SK-N-SH (cell line): Measurements from ENCODE around the gene KIZ. TPM values are rescaled to one million over a fixed set of nuclear protein-coding genes. Genes with fewer than 3 reads are reported as not detected.

Experiments
- CTCF ChIA-PET: fragments of 300-600, 350-600 bp; formaldehyde crosslinking; extraction: SDS; loops from one replicate; lab custom pipeline; 2021; lab: Yijun Ruan, JAX
- POLR2A ChIA-PET: fragments of 350-600 bp; sonication (Branson Sonifier 250); formaldehyde crosslinking; extraction: SDS; loops from one replicate; lab custom pipeline; 2020; ENCODE audit warnings: antibody characterized with exemption, inconsistent platforms; lab: Yijun Ruan, JAX
- DNase-seq: peaks from one replicate; pipeline ENCODE4 v3.0.0; 2012
- H2AFZ ChIP-seq: fragments of 200-600 bp; sonication (generic); 2 replicates; pipeline ENCODE4 v1.8.1; 2016; ENCODE audit warnings: antibody characterized with exemption, mild to moderate bottlenecking, low read depth
- H3F3A ChIP-seq: fragments of 200-600 bp; sonication (generic); replicated peaks from 2 replicates; pipeline ENCODE3; 2016; ENCODE audit warnings: antibody characterized with exemption, mild to moderate bottlenecking; ENCODE audit not compliant: insufficient read depth
- H3K27ac ChIP-seq, 2 experiments: fragments of 200-500 bp in 1 of 2; fragments of 200-600 bp in 1 of 2; sonication (Bioruptor generic) in 1 of 2; sonication (generic), shearing (Covaris generic) in 1 of 2; 2 replicates each; pipeline versions ENCODE4 v1.5.1 to v1.6.1; 2014 to 2016; ENCODE audit warnings: low read depth in 2 of 2, inconsistent platforms in 1 of 2, low read length in 1 of 2, mild to moderate bottlenecking in 1 of 2, mixed read lengths in 1 of 2
- H3K27me3 ChIP-seq: fragments of 200-600 bp; sonication (generic), shearing (Covaris generic); 2 replicates; pipeline ENCODE4 v1.6.1; 2016; ENCODE audit warnings: mixed run types; ENCODE audit not compliant: insufficient read depth
- H3K36me3 ChIP-seq, 2 experiments: fragments of 200-500 bp in 1 of 2; fragments of 200-600 bp in 1 of 2; sonication (Bioruptor generic) in 1 of 2; sonication (generic) in 1 of 2; replicated peaks in 1 of 2; 2 replicates each; pipeline versions ENCODE3 to v1.5.1; 2014 to 2016; ENCODE audit warnings: low read length in 1 of 2, mild to moderate bottlenecking in 1 of 2; ENCODE audit not compliant: insufficient read depth in 2 of 2, control insufficient read depth in 1 of 2
- H3K4me1 ChIP-seq, 2 experiments: fragments of 200-500 bp in 1 of 2; fragments of 200-600 bp in 1 of 2; sonication (Bioruptor generic) in 1 of 2; sonication (generic), shearing (Covaris generic) in 1 of 2; 2 replicates each; pipeline versions ENCODE4 v1.5.1 to v1.6.1; 2014 to 2016; ENCODE audit warnings: low read depth in 1 of 2, low read length in 1 of 2, mixed run types in 1 of 2; ENCODE audit not compliant: insufficient read depth in 2 of 2, control insufficient read depth in 1 of 2
- H3K4me2 ChIP-seq: fragments of 200-600 bp; sonication (generic), shearing (Covaris generic); 2 replicates; pipeline ENCODE4 v1.6.1; 2017; ENCODE audit warnings: mixed run types
- H3K4me3 ChIP-seq, 2 experiments: fragments of 200-500 bp in 1 of 2; fragments of 200-600 bp in 1 of 2; sonication (Bioruptor generic) in 1 of 2; sonication (generic), shearing (Covaris generic) in 1 of 2; 2 replicates each; pipeline versions ENCODE4 v1.5.1 to v1.8.1; 2014 to 2016; ENCODE audit warnings: low read depth in 2 of 2, inconsistent platforms in 1 of 2, low read length in 1 of 2, mild to moderate bottlenecking in 1 of 2, mixed read lengths in 1 of 2, moderate library complexity in 1 of 2
- H3K79me2 ChIP-seq: fragments of 200-600 bp; sonication (generic); 2 replicates; pipeline ENCODE4 v1.8.1; 2017; ENCODE audit warnings: mild to moderate bottlenecking; ENCODE audit not compliant: insufficient read depth
- H3K9ac ChIP-seq: fragments of 200-600 bp; sonication (generic); 2 replicates; pipeline ENCODE4 v1.6.1; 2017; ENCODE audit warnings: mixed run types
- H3K9me2 ChIP-seq: fragments of 200-600 bp; sonication (generic); 2 replicates; pipeline ENCODE4 v1.6.1; 2017; ENCODE audit warnings: mixed run types
- H3K9me3 ChIP-seq: fragments of 200-600 bp; sonication (generic); 2 replicates; pipeline ENCODE4 v1.6.1; 2017; ENCODE audit warnings: mixed run types, mild to moderate bottlenecking, moderate library complexity
- H4K20me1 ChIP-seq: fragments of 200-600 bp; sonication (generic); 2 replicates; pipeline ENCODE4 v1.6.1; 2017; ENCODE audit warnings: mild to moderate bottlenecking, mixed run types; ENCODE audit not compliant: insufficient read depth
- CHD2 ChIP-seq: fragments of 150-350 bp; IDR thresholded peaks from 2 replicates; pipeline ENCODE4 v1.6.1; 2018; ENCODE audit warnings: low read length; ENCODE audit not compliant: partially characterized antibody
- EP300 ChIP-seq, 2 experiments: IDR thresholded peaks; 2 replicates each; pipeline versions ENCODE4 v1.4.0 to v1.6.1; 2012; ENCODE audit warnings: borderline replicate concordance in 1 of 2, low read depth in 1 of 2, low read length in 1 of 2
- FOSL2 ChIP-seq: IDR thresholded peaks from 2 replicates; pipeline ENCODE4 v1.4.0; 2012; ENCODE audit warnings: low read depth, mild to moderate bottlenecking, moderate library complexity, borderline replicate concordance
- GABPA ChIP-seq: IDR thresholded peaks from 2 replicates; pipeline ENCODE4 v1.4.0; 2012; ENCODE audit warnings: low read depth, mild to moderate bottlenecking
- GATA2 ChIP-seq: sonication (generic); formaldehyde crosslinking; IDR thresholded peaks from 2 replicates; pipeline ENCODE4 v1.5.0; 2020; ENCODE audit warnings: mild to moderate bottlenecking, missing genetic modification reagents
- JUND ChIP-seq: IDR thresholded peaks from 2 replicates; pipeline ENCODE4 v1.4.0; 2012
- MAX ChIP-seq: IDR thresholded peaks from 2 replicates; pipeline ENCODE4 v1.4.0; 2012; ENCODE audit warnings: low read depth
- MEF2A ChIP-seq: IDR thresholded peaks from 2 replicates; pipeline ENCODE4 v1.4.0; 2012; ENCODE audit warnings: low read depth, borderline replicate concordance
- MXI1 ChIP-seq: IDR thresholded peaks from 2 replicates; pipeline ENCODE4 v1.6.1; 2012; ENCODE audit warnings: mild to moderate bottlenecking, low read depth, low read length, improper control_type of control experiment
- NFIC ChIP-seq: IDR thresholded peaks from 2 replicates; pipeline ENCODE4 v1.4.0; 2012; ENCODE audit warnings: borderline replicate concordance
- NRF1 ChIP-seq: IDR thresholded peaks from 2 replicates; pipeline ENCODE4 v1.6.1; 2012; ENCODE audit warnings: low read depth, mild to moderate bottlenecking, low read length
- RCOR1 ChIP-seq: fragments of 150-350 bp; IDR thresholded peaks from 2 replicates; pipeline ENCODE4 v1.6.1; 2017; ENCODE audit warnings: antibody characterized with exemption, low read length
- TAF1 ChIP-seq: IDR thresholded peaks from 2 replicates; pipeline ENCODE4 v1.6.1; 2012; ENCODE audit warnings: low read depth, mild to moderate bottlenecking, low read length, moderate library complexity, borderline replicate concordance
- TEAD4 ChIP-seq: IDR thresholded peaks from 2 replicates; pipeline ENCODE4 v1.4.0; 2012; ENCODE audit warnings: mild to moderate bottlenecking, borderline replicate concordance; ENCODE audit not compliant: insufficient read depth
- YY1 ChIP-seq: IDR thresholded peaks from 2 replicates; pipeline ENCODE4 v1.4.0; 2012; ENCODE audit warnings: low read depth, mild to moderate bottlenecking
- ZBTB33 ChIP-seq: IDR thresholded peaks from 2 replicates; pipeline ENCODE4 v1.4.0; 2012; ENCODE audit warnings: low read depth, borderline replicate concordance
- WGBS: methylation state at CpG from one replicate; pipeline ENCODE4 v1.1.6; 2017; ENCODE audit warnings: low lambda C conversion rate; 5-methylcytosine and 5-hydroxymethylcytosine counted together
- polyA plus RNA-seq, 3 experiments: library from polyadenylated mRNA; depleted of rRNA; stranded (reverse); fragments of >200 nt; gene quantifications; 2 replicates each; pipeline ENCODE4 v1.2.3, GENCODE V29; 2012
- TF ChIP-seq, protein P1 (sequence below): IDR thresholded peaks from 2 replicates; pipeline ENCODE4 v1.6.1; 2012; ENCODE audit warnings: mild to moderate bottlenecking, low read depth, low read length, moderate library complexity
- TF ChIP-seq, protein P2 (sequence below): fragments of 150-350 bp; IDR thresholded peaks from 2 replicates; pipeline ENCODE4 v1.6.1; 2016; ENCODE audit warnings: mild to moderate bottlenecking, low read depth, low read length

KIZ gene
- polyA plus RNA-seq, 1 of the 3 experiments (the other 2 are of a cell fraction): 3.9 TPM

DNA sequence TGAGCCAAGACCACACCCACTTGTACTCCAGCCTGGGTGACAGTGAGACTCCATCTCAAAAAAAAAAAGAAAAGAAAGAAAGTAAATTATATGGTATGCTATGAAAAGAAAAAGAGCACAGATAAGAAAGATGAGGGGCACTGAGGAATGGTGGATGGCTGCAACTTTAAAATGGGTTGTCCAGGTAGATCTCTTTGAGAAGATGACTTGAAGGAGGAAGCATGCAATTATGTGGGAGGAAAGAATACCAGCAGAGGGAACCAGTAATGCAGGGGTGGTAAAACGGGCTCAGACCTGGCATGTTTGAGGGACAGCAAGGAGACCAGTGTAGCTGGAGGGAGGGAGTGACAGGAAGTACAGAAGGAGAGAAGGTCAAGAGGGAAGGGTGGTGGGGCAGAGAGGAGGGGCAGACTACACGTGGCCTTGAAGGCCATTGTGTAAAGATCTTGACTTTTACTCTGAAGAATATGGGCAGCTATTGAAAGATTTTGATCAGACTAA, 42.0 kb upstream of the KIZ start (continued):
- TF ChIP-seq CHD2: no peak
- TF ChIP-seq, protein P1, sequence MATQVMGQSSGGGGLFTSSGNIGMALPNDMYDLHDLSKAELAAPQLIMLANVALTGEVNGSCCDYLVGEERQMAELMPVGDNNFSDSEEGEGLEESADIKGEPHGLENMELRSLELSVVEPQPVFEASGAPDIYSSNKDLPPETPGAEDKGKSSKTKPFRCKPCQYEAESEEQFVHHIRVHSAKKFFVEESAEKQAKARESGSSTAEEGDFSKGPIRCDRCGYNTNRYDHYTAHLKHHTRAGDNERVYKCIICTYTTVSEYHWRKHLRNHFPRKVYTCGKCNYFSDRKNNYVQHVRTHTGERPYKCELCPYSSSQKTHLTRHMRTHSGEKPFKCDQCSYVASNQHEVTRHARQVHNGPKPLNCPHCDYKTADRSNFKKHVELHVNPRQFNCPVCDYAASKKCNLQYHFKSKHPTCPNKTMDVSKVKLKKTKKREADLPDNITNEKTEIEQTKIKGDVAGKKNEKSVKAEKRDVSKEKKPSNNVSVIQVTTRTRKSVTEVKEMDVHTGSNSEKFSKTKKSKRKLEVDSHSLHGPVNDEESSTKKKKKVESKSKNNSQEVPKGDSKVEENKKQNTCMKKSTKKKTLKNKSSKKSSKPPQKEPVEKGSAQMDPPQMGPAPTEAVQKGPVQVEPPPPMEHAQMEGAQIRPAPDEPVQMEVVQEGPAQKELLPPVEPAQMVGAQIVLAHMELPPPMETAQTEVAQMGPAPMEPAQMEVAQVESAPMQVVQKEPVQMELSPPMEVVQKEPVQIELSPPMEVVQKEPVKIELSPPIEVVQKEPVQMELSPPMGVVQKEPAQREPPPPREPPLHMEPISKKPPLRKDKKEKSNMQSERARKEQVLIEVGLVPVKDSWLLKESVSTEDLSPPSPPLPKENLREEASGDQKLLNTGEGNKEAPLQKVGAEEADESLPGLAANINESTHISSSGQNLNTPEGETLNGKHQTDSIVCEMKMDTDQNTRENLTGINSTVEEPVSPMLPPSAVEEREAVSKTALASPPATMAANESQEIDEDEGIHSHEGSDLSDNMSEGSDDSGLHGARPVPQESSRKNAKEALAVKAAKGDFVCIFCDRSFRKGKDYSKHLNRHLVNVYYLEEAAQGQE: no peak
- TF ChIP-seq TEAD4: no peak
- TF ChIP-seq RCOR1: no peak

DNA sequence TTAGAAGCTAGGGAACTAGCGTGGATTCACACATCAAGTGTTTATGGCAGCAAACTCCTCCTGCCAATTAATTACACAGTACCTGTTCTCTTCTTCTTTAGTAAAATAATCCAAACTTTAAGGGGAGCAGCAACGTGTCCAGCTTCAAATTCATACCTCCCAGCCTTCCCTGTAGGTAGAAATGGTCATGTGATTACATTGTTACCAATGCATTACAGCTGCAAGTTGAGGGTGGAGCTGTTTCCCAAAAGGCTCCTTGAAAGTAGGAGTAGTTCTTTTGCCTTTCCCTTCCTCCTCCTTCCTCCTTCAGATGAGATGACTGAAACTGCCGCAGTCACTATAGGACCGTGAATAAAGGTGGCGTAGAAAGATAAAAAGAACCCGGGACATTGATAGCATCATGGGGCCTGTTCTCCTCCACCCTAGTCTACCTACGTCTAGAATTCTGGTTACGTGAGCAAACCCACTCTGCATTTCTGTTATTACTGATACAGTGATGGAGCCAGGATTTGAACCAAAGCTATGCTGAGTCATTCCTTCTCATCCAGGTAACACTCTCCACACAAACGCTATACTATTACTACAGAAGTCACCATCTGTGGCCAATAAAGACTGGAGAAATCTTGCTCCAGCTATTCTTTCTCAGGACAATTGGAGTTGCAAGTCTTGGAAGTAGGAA, 37.9 kb upstream of the KIZ start:
- H3K9me3 ChIP-seq: no peaks in the 10 kb centered on the region
- H2AFZ ChIP-seq: no peak overlapping the region
- no peak overlapping the region for H3K27ac ChIP-seq
- H3K4me1 ChIP-seq: no peaks in the 10 kb centered on the region
- no peaks in the 10 kb centered on the region for H3K79me2 ChIP-seq
- DNase-seq: no peak
- H3K36me3 ChIP-seq: no peaks in the 10 kb centered on the region
- H3K9ac ChIP-seq: no peak overlapping the region
- H3F3A ChIP-seq: no peaks in the 10 kb centered on the region
- TF ChIP-seq NFIC (no peak), EP300 (IDR thresholded peaks at IDR 0.05; ENCODE audit: borderline replicate concordance in 1 of 2, low read depth in 1 of 2, low read length in 1 of 2) (no peak)
- H3K9me2 ChIP-seq: no peaks in the 10 kb centered on the region
- CTCF ChIA-PET: interaction anchor here (2.0 kb wide), 1 partner anchor 39 kb away, joined by 5 read pairs; no protein-coding TSS in a partner anchor
- no peak overlapping the region for H3K4me2 ChIP-seq
- H3K4me3 ChIP-seq: no peak overlapping the region
- POLR2A ChIA-PET: no interaction called here
- peaks cover 15% of the 10 kb centered on the region; the same call in 1 of the 2 replicates for H3K27me3 ChIP-seq
- WGBS: 42% methylated on average over 9 of the region's 9 CpGs
- no peaks in the 10 kb centered on the region for H4K20me1 ChIP-seq

DNA sequence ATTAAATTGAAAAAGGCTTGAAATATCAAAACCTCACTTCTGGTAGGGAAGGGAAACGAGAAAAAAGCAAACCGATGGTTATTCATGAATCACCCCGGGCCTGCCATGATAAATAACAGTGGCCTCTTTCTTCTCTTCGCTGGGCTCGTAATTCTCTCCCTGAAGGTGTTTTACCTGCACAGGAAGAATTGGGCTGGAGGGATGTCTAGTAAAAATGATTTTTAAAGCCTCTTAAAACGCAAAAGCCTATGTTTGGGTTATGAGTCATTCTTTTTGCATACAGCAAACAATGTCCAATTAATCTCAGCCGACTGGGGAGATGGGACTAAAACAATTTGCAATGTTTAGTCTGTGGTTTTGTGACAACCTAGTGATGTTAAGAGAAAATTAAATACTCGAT, 36.5 kb upstream of the KIZ start:
- Histone ChIP-seq H2AFZ (0 out of 2 replicates have a peak overlapping the region, but pooled peaks have one; percentile 14), H3K36me3 (no peaks in the 10 kb centered on the region), H3K9me3 (no peaks in the 10 kb centered on the region), H3K9ac (no peak overlapping the region), H3K4me1 (no peaks in the 10 kb centered on the region), H3K4me3 (no peak overlapping the region), H3F3A (no peaks in the 10 kb centered on the region), H3K27ac (no peak overlapping the region), H4K20me1 (no peaks in the 10 kb centered on the region), H3K27me3 (peaks cover 20% of the 10 kb centered on the region; the same call in 1 of the 2 replicates), H3K9me2 (no peaks in the 10 kb centered on the region), H3K4me2 (no peak overlapping the region), H3K79me2 (no peaks in the 10 kb centered on the region)
- no peak for DNase-seq
- ChIA-PET POLR2A (no interaction called here), CTCF (no interaction called here)
- WGBS: 30% methylated on average over 8 of the region's 8 CpGs
- no peak for TF ChIP-seq NRF1
- no peak for TF ChIP-seq TAF1
- TF ChIP-seq FOSL2: no peak
- TF ChIP-seq MEF2A: no peak
- TF ChIP-seq MAX: no peak
- TF ChIP-seq GATA2: no peak
- TF ChIP-seq, protein P2, sequence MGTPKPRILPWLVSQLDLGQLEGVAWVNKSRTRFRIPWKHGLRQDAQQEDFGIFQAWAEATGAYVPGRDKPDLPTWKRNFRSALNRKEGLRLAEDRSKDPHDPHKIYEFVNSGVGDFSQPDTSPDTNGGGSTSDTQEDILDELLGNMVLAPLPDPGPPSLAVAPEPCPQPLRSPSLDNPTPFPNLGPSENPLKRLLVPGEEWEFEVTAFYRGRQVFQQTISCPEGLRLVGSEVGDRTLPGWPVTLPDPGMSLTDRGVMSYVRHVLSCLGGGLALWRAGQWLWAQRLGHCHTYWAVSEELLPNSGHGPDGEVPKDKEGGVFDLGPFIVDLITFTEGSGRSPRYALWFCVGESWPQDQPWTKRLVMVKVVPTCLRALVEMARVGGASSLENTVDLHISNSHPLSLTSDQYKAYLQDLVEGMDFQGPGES: no peak
- no peak for TF ChIP-seq ZBTB33
- TF ChIP-seq MXI1: no peak
- TF ChIP-seq YY1: no peak
- no peak for TF ChIP-seq JUND
- no peak for TF ChIP-seq GABPA
